Lower lobe of right lung (tissue), 2 donors: Measurements from ENCODE around the gene TLN1. TPM values are rescaled to one million over a fixed set of nuclear protein-coding genes. Genes with fewer than 3 reads are reported as not detected.

Source experiments
- ATAC-seq, 2 donors: fragments of 200-7000 bp; cut with Tn5 transposase; one replicate each; pipeline ENCODE4 v1.9.1; 2020 to 2022; ENCODE audit warnings: mild to moderate bottlenecking in 2 of 2, moderate library complexity in 2 of 2
- DNase-seq: peaks from one replicate; pipeline ENCODE4 v3.0.0-alpha.2; 2020
- H3K27ac ChIP-seq: fragments of 200-600 bp; one replicate; pipeline ENCODE4 v1.8.0; 2022
- H3K27me3 ChIP-seq: fragments of 200-600 bp; one replicate; pipeline ENCODE4 v1.8.0; 2022; ENCODE audit warnings: low read depth
- H3K36me3 ChIP-seq: fragments of 200-600 bp; one replicate; pipeline ENCODE4 v1.8.0; 2022; ENCODE audit warnings: mild to moderate bottlenecking
- H3K4me1 ChIP-seq: fragments of 200-600 bp; one replicate; pipeline ENCODE4 v1.8.0; 2022
- H3K4me3 ChIP-seq: fragments of 200-600 bp; one replicate; pipeline ENCODE4 v1.8.0; 2022; ENCODE audit warnings: mild to moderate bottlenecking
- H3K9me3 ChIP-seq: fragments of 200-600 bp; one replicate; pipeline ENCODE4 v1.8.0; 2022
- intact Hi-C: fragments of 100-400 bp; cut with DNase I; formaldehyde crosslinking; loops from one replicate; pipeline ENCODE4 v1.11.0; 2022
- total RNA-seq: library from RNA; stranded (reverse); fragmentation: NEBNext Ultra II Directional; extraction: Animal tissue kit (Norgen Biotek cat#: 25700); gene quantifications from one replicate; pipeline ENCODE4 v1.2.1, GENCODE V29; 2021
- TF ChIP-seq, protein P1 (sequence below): fragments of 200-600 bp; IDR thresholded peaks from one replicate; pipeline ENCODE4 v1.8.0; 2022; ENCODE audit warnings: antibody characterized with exemption, mild to moderate bottlenecking
- donor health status: DM: no; HTN: yes; CAD: no; lungs with severe emphysema.

TLN1 gene
- total RNA-seq, 1 donor from 2014 or later: 406 TPM

DNA sequence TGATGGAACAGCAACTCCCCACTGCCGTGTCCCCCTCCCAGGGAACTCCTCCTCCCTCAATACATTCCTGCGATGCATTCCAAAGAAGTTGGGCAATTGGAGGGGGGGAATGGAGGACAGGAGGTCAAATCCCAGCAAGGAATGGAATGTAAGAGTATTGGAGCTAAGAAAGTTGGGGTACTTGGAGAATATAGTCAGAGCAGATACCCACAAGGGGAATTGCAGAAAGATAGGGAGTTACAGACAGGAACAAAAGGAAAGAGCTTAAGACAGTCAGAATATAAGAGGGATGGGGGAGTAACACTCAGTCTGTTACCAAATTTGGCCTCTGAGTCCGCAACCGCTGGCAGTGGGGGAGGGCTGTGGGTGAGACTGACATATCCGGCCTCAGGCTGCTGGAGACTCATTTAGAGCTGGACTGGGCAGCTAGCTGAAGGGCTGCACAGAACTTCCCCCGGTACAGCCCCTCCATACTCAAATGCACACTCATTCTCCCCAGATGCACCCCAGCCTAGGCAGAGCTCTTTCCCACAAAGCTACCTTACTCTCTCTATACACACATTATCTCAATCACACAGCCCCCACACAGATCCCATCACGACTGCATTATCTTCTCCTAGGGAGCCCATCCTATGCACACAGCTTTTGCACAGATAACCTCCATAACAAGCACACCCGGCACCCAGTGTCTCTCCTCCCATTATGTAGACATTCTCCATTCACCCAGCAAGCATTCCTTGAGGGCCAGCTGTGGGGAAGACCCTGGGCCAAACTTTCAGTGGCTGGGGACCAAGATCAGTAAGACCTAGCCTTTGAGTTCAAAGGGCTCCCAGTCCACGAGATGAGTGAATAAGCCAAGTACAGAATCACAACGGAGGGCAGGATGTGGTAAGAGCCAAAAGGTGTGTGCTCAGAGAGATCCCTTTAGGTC is 3.7 kb downstream of the TLN1 start:
- peak in 1 of 2 donors; percentile 3 for ATAC-seq
- intact Hi-C loops: no loop called here

GRCh38 chr9:35727676-35728040 is 4.3 kb downstream of the TLN1 start:
- DNase-seq (no peak), ATAC-seq (no peak)
- intact Hi-C loops: no loop called here
- TF ChIP-seq, protein P1, sequence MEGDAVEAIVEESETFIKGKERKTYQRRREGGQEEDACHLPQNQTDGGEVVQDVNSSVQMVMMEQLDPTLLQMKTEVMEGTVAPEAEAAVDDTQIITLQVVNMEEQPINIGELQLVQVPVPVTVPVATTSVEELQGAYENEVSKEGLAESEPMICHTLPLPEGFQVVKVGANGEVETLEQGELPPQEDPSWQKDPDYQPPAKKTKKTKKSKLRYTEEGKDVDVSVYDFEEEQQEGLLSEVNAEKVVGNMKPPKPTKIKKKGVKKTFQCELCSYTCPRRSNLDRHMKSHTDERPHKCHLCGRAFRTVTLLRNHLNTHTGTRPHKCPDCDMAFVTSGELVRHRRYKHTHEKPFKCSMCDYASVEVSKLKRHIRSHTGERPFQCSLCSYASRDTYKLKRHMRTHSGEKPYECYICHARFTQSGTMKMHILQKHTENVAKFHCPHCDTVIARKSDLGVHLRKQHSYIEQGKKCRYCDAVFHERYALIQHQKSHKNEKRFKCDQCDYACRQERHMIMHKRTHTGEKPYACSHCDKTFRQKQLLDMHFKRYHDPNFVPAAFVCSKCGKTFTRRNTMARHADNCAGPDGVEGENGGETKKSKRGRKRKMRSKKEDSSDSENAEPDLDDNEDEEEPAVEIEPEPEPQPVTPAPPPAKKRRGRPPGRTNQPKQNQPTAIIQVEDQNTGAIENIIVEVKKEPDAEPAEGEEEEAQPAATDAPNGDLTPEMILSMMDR: no peak
- H3K36me3 ChIP-seq: peaks cover 42% of the 10 kb centered on the region
- H3K4me3 ChIP-seq: peak overlapping the region; percentile 84
- peak overlapping the region; percentile 71 for H3K27ac ChIP-seq
- no peaks in the 10 kb centered on the region for H3K9me3 ChIP-seq
- H3K27me3 ChIP-seq: no peaks in the 10 kb centered on the region
- H3K4me1 ChIP-seq: peaks cover 55% of the 10 kb centered on the region

More for the DNA sequence above, 3.7 kb downstream of the TLN1 start:
- Histone ChIP-seq H3K27ac (peak overlapping the region; percentile 71), H3K4me3 (peak overlapping the region; percentile 84), H3K36me3 (peaks cover 35% of the 10 kb centered on the region), H3K27me3 (no peaks in the 10 kb centered on the region), H3K9me3 (no peaks in the 10 kb centered on the region), H3K4me1 (peaks cover 59% of the 10 kb centered on the region)
- DNase-seq: peak; percentile 74
- TF ChIP-seq, protein P1: no peak

- peaks cover 49% of the 10 kb centered on the region for H3K36me3 ChIP-seq
- peaks cover 55% of the 10 kb centered on the region for H3K4me1 ChIP-seq
- peak overlapping the region; percentile 84 for H3K4me3 ChIP-seq
- TF ChIP-seq, protein P1: no peak
- peak; percentile 68 for DNase-seq
- intact Hi-C loops: no loop called here
- peak overlapping the region; percentile 71 for H3K27ac ChIP-seq
- no peaks in the 10 kb centered on the region for H3K27me3 ChIP-seq
- H3K9me3 ChIP-seq: no peaks in the 10 kb centered on the region
- peak; percentile 50 to 51 for ATAC-seq
These were observed 5.1 kb downstream of the TLN1 start for GRCh38 chr9:35726931-35727330.

- H3K27ac ChIP-seq: no peak overlapping the region
- H3K27me3 ChIP-seq: no peaks in the 10 kb centered on the region
- H3K4me3 ChIP-seq: no peak overlapping the region
- TF ChIP-seq, protein P1: no peak
- peaks cover 47% of the 10 kb centered on the region for H3K4me1 ChIP-seq
- H3K36me3 ChIP-seq: peaks cover 65% of the 10 kb centered on the region
- intact Hi-C loops: no loop called here
- no peaks in the 10 kb centered on the region for H3K9me3 ChIP-seq
- ATAC-seq: no peak
- DNase-seq: no peak
These were observed 6.6 kb downstream of the TLN1 start for GRCh38 chr9:35725362-35725761.

DNA sequence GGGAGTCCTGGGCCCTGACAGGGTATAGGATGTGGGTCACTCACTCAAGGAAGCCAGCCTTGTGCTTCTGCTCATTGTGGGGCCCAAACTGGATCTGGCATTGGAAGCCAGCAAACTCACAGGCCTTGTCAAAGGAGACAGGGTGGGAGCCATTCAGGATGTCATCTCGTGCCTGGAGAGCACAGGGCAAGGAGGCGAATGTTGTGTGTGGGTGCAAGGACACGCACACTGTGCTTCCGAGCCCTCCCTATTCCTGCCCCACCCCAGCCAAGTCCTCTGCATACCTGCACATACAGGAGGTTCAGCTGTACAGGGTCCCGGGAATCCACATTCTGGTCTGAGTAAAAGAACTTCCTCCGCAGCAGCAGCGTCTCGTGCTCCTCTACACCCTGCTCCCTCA is 8.1 kb downstream of the TLN1 start:
- H3K36me3 ChIP-seq: peaks cover 79% of the 10 kb centered on the region
- no peak overlapping the region for H3K27ac ChIP-seq

More for the DNA sequence above, 8.1 kb downstream of the TLN1 start:
- no peaks in the 10 kb centered on the region for H3K9me3 ChIP-seq
- intact Hi-C loops: no loop called here
- peaks cover 32% of the 10 kb centered on the region for H3K4me1 ChIP-seq
- no peak overlapping the region for H3K4me3 ChIP-seq
- TF ChIP-seq, protein P1: no peak
- no peaks in the 10 kb centered on the region for H3K27me3 ChIP-seq
- DNase-seq (no peak), ATAC-seq (no peak)
